ENCODE results near the gene RPL32. TPM values are rescaled to one million over a fixed set of nuclear protein-coding genes. Genes with fewer than 3 reads are reported as not detected.
A peak's percentile ranks its signal among the peaks of the same experiment; 100 is the strongest.

RPL32 gene
- total and polyA plus RNA-seq, 2 experiments from 2014 or later: 666 to 897 TPM

DNA sequence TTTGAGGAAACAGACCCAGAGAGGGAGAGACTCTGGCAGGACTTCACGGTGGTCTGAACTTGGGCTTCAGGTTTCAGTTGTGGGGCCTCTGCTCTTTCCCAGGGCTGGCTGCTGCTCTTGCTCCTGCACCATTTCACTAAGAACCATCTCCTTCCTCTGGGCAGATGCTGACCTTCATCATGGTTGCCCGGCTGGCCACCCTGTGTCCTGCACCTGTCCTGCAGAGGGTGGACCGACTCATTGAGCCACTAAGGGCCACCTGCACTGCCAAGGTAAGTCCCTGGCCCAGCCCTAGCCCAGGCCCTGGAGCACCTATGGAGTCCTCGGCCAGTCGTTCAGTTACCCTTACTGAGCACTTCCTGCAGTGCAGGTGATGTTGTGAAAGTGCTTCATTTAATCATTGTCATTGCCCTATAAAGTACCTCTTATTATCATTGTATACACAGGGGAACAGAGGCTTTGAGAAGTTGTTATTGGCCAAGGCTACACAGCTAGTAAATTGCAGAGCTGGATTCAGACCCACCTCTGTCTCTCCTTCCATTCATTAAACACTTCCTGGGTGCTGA, 10.0 kb downstream of the RPL32 start:
- H3K4me1 ChIP-seq (ENCODE audit: insufficient read depth): no peaks in the 10 kb centered on the region
- H3K27me3 ChIP-seq: no peaks in the 10 kb centered on the region
- no peaks in the 10 kb centered on the region for H3K9me2 ChIP-seq (replicated peaks; ENCODE audit: insufficient read depth)
- no peak overlapping the region for H3K27ac ChIP-seq
- TF ChIP-seq EZH2 (IDR thresholded peaks at IDR 0.05; ENCODE audit: borderline replicate concordance) (no peak), CTCF (IDR thresholded peaks at IDR 0.05; ENCODE audit: poor library complexity) (no peak), EZH2phosphoT487 (IDR thresholded peaks at IDR 0.05; ENCODE audit: low read depth, severe bottlenecking, unreplicated experiment) (no peak)
- no peak for DNase-seq (ENCODE audit: low spot score)
- 87% methylated on average over 5 of the region's 5 CpGs for WGBS (ENCODE audit: low lambda C conversion rate, missing lambda C conversion rate)
- no peaks in the 10 kb centered on the region for H3K79me2 ChIP-seq
- H4K20me1 ChIP-seq (ENCODE audit: insufficient read depth, poor library complexity, severe bottlenecking): peaks cover 15% of the 10 kb centered on the region
- H3K4me3 ChIP-seq: no peak overlapping the region
- H3K4me2 ChIP-seq: no peak overlapping the region
- no peak overlapping the region for H2AFZ ChIP-seq
- H3K36me3 ChIP-seq (replicated peaks; ENCODE audit: insufficient read depth, low read depth): no peaks in the 10 kb centered on the region
- H3K9me3 ChIP-seq (ENCODE audit: low read depth): no peaks in the 10 kb centered on the region

DNA sequence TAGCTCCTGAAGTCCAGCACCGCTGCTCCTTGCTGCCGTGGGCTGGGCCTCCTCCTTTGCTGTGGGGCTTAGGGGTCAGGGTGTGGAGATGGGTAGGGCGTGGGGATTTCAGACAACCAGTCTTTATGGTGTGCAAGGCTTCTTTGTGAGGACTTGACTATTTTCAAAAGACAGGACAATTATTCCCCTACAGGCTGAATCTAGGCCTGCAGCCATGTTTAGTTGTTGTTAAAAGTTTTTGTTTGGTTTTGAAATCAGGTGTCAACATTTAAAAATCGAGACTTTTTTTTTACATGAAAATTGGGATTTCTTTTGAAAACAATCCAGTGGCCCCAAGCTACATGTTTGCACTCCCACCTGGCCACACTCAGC, 10.6 kb downstream of the RPL32 start:
- TF ChIP-seq EZH2 (IDR thresholded peaks at IDR 0.05; ENCODE audit: borderline replicate concordance): no peak
- TF ChIP-seq CTCF (IDR thresholded peaks at IDR 0.05; ENCODE audit: poor library complexity): no peak
- no peak for TF ChIP-seq EZH2phosphoT487 (IDR thresholded peaks at IDR 0.05; ENCODE audit: low read depth, severe bottlenecking, unreplicated experiment)
- Histone ChIP-seq H3K4me1 (ENCODE audit: insufficient read depth) (no peaks in the 10 kb centered on the region), H3K9me2 (replicated peaks; ENCODE audit: insufficient read depth) (no peaks in the 10 kb centered on the region), H3K4me2 (no peak overlapping the region), H3K4me3 (no peak overlapping the region), H3K9me3 (ENCODE audit: low read depth) (no peaks in the 10 kb centered on the region), H3K79me2 (no peaks in the 10 kb centered on the region), H2AFZ (no peak overlapping the region), H3K27ac (no peak overlapping the region), H4K20me1 (ENCODE audit: insufficient read depth, poor library complexity, severe bottlenecking) (peaks cover 9% of the 10 kb centered on the region), H3K27me3 (no peaks in the 10 kb centered on the region), H3K36me3 (replicated peaks; ENCODE audit: insufficient read depth, low read depth) (no peaks in the 10 kb centered on the region)
- no peak for DNase-seq (ENCODE audit: low spot score)
- WGBS (ENCODE audit: low lambda C conversion rate, missing lambda C conversion rate): 84% methylated on average over 4 of the region's 4 CpGs

- Histone ChIP-seq H3K4me2 (no peak overlapping the region), H3K9me2 (replicated peaks; ENCODE audit: insufficient read depth) (no peaks in the 10 kb centered on the region), H2AFZ (no peak overlapping the region), H4K20me1 (ENCODE audit: insufficient read depth, poor library complexity, severe bottlenecking) (peaks cover 5% of the 10 kb centered on the region), H3K27me3 (no peaks in the 10 kb centered on the region), H3K79me2 (no peaks in the 10 kb centered on the region), H3K4me3 (no peak overlapping the region), H3K9me3 (ENCODE audit: low read depth) (no peaks in the 10 kb centered on the region), H3K36me3 (replicated peaks; ENCODE audit: insufficient read depth, low read depth) (no peaks in the 10 kb centered on the region), H3K27ac (no peak overlapping the region), H3K4me1 (ENCODE audit: insufficient read depth) (no peaks in the 10 kb centered on the region)
- WGBS (ENCODE audit: low lambda C conversion rate, missing lambda C conversion rate): 90% methylated on average over 17 of the region's 17 CpGs
- DNase-seq (ENCODE audit: low spot score): no peak
- TF ChIP-seq CTCF (IDR thresholded peaks at IDR 0.05; ENCODE audit: poor library complexity): peak; percentile 11
- TF ChIP-seq EZH2phosphoT487 (IDR thresholded peaks at IDR 0.05; ENCODE audit: low read depth, severe bottlenecking, unreplicated experiment): no peak
- no peak for TF ChIP-seq EZH2 (IDR thresholded peaks at IDR 0.05; ENCODE audit: borderline replicate concordance)
Measured at GRCh38 chr3:12829886-12830784, 11.2 kb downstream of the RPL32 start.

Measured in hepatocyte (in vitro differentiated cells).